Measurements from ENCODE around the gene USP2. TPM values are rescaled to one million over a fixed set of nuclear protein-coding genes. Genes with fewer than 3 reads are reported as not detected.

USP2 gene
- total RNA-seq, 1 donor from 2014 or later, result 0.24 TPM

- ATAC-seq (ENCODE audit: low read depth) (no peak), DNase-seq (no peak)
- intact Hi-C loops (cut with micrococcal nuclease), result no loop called here
- POLR2A ChIA-PET, result no interaction called here
- CTCF ChIA-PET, result interaction anchor here (0.6 kb wide), 1 partner anchor 344 kb away, joined by 4 read pairs; no protein-coding TSS in a partner anchor
- H3K9me3 Mint-ChIP-seq, result no peaks in the 10 kb centered on the region
- peaks cover 54% of the 10 kb centered on the region for H3K36me3 Mint-ChIP-seq (ENCODE audit: low read depth)
- TF ChIP-seq CTCF (IDR thresholded peaks at IDR 0.05), result no peak
- no peak overlapping the region for H3K4me3 Mint-ChIP-seq
- H3K27me3 Mint-ChIP-seq, result no peaks in the 10 kb centered on the region
- no peak overlapping the region for H3K27ac Mint-ChIP-seq
- no peaks in the 10 kb centered on the region for H3K4me1 Mint-ChIP-seq
Measured at GRCh38 chr11:119305556-119306372, 75.7 kb downstream of the USP2 start.

Other genes with a start within 250 kb of the USP2 start
- gene ABCG4, start 232.6 kb downstream of the USP2 start, total RNA-seq, result not detected in 2 replicates
- 9.8 TPM in 2 replicates for gene NLRX1, start 213.0 kb downstream of the USP2 start, total RNA-seq
- gene NHERF4, start 196.2 kb downstream of the USP2 start, total RNA-seq, result 0.13 and 0.27 TPM in 2 replicates
- gene CBL, start 175.4 kb downstream of the USP2 start, total RNA-seq, result 26.2 and 27.8 TPM in 2 replicates
- 0.15 and 0.20 TPM in 2 replicates for gene MCAM, start 64.6 kb downstream of the USP2 start, total RNA-seq
- 20.1 and 21.2 TPM in 2 replicates for gene RNF26, start 47.2 kb downstream of the USP2 start, total RNA-seq
- not detected in 2 replicates for gene C1QTNF5, start 40.8 kb downstream of the USP2 start, total RNA-seq
- not detected in 2 replicates for gene MFRP, start 35.0 kb downstream of the USP2 start, total RNA-seq
- gene THY1, start 41.5 kb upstream of the USP2 start, total RNA-seq, result not detected in 2 replicates

Data from activated B cell treated with CpG ODN at 0.5 μM for 24 hours (primary cell).